ENCODE measurements around the gene KIF16B. TPM values are rescaled to one million over a fixed set of nuclear protein-coding genes. Genes with fewer than 3 reads are reported as not detected.
"Not testable (repeated sequence)": the region's sequence is repeated elsewhere in the genome, so short reads cannot be mapped to it uniquely, and the experiment has no call there.

Gene KIF16B
- total RNA-seq, 1 donor from 2014 or later = 21.6 TPM

DNA sequence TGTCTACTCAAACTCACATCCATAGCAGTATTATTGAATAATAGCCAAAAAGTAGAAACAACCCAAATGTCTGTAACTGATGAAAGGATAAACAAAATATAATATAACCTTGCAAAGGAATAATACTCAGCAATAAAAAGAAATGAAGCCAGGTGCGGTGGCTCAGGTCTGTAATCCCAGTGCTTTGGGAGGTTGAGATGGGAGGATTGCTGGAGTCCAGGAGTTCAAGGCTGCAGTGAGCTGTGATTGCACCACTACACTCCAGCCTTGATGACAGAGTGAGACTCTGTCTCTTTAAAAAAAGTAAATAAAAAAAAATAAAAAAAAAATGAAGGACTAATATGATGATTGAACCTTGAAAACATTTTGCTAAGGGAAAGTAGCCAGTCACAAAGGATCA, 22.1 kb upstream of the KIF16B start:
- DNase-seq (ENCODE audit: low spot score) = no peak

DNA sequence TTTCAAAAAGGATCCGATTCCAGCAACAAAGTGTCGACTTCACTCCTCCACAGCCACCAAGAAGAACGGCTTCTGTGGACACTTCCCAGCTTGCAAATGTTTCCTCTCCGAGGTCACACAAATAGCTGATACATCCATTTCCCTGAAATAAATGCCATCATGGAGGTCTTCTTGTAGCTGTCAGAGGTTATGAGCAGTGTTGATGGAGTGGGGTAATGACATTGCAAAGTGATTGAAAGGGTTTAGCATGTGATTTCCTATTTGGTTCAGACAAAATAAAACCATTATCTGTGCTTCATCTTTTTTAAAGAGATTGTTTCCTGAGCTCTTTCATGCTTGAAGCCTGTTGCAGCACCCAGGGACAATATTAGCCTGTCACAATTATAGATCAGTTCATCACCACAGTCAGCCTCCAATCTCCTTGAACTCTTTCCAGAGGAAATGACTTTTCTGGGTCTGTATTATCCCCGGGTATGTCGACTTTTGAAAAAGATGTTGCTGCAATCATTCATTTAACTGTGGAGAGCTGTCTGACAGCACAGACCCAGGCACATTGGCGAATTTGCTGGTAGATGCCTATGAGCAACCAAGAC, 16.9 kb upstream of the KIF16B start:
- no peak for DNase-seq (ENCODE audit: low spot score)

DNA sequence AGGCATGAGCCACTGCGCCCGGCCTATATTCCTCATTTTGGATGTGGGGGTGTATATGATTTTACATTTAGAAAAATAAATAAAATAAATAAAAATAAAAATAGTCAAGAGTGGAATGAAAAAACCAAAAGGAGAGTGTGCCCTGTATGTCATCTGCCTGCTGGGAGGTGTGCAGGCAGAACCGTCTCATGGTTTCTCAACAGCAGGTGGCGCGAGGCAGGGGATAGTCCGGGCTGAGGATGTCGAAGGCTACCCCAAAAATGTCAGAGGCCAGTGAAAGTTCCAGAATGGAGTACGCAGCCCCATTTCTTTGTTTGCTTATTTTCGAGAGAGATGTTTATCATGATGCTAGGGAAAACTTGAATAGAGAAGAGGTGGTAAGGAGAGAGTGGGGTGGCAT, 16.4 kb upstream of the KIF16B start:
- no peak for DNase-seq (ENCODE audit: low spot score)

DNA sequence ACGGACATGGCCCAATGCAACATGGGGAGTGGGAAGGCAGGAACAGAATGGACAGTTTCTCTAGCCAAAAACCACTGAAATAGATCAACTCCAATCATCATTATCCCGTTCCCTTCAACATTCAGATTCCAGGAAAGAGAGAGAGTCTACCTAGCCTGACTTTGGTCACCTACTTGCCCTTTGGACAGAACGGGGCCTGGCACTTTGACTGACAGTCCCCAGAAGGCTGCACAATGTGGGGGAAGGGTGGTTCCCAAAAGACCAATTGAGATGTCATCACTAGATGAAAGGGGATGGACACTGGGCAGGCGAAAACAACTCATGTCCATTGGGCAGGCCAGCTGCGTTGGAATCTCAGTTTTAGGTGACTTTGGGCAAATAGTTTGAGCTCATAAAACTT, 15.0 kb upstream of the KIF16B start:
- DNase-seq (ENCODE audit: low spot score) = no peak

DNA sequence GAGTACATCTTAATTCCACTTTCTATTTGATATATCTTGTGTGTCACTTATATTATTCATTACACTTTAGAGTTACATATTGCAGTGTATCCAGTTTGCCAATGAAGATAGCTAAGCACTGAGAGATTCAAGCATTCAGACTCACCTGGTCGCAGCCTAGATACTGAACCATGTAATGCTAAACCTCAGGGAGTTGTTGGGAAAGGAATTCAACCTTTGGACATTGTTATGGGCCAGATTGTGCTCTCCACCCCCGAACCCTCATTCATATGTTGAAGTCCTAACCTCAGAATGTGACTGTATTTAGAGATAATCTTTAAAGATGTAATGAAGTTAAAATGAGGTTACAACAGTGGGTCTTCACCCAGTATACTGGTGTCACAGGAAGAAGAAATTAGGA, 13.8 kb upstream of the KIF16B start:
- DNase-seq (ENCODE audit: low spot score) = no peak

DNA sequence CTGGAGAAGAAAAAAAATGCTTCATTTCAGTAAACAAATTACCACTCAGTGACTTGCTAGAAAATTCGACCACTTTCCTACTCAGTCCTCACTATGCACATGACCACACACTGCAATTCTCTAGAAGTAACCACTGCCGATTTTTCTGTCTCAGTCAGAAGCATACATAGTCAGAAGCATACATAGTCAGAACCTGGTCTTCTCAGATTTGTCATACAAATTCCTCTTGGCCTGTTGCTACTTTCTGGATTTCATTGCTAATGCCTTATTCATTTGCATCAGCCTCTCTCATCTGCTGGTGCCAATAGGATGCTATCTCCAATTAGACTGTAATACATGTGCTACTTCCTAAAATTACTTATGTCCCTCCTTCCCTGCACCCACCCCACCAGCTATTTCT, 10.2 kb upstream of the KIF16B start:
- no peak for DNase-seq (ENCODE audit: low spot score)

DNA sequence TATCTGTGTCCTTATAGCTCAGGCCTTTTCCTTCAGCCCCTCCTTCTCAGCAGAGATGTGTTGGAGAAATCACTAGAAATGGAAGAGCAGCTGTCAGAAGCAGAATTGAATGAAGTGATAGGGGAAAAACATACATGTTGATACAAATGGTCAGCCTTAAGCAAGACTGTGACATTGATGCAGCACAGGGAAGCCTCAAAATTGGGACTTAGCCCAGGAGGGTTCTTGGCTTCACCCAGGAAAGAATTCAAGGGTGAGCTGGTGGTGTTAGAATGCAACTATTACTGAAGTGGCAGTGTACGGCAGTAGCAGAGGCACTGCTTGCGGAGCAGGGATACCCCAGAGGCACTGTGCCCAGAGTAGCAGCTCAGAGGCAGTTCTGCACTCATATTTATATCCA, 8.0 kb upstream of the KIF16B start:
- DNase-seq (ENCODE audit: low spot score) = no peak

DNA sequence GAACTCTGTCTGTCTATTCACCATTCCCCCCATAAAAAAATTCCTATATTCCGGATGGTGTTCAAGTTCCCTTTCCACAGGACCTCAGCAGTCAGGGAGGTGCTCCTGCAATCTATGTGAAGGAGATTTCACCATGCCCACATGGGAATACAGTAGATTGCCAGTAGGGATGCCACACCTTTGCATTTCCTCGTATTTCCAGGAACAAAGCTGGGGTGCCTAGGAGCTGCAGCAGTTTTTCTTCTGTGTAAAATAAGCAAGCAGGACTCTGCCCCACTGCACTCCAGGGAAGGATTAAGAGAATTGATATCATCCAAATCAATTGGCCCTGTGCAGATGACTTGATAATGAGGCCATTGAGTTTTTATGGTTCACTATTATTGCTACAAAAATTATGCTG, 7.4 kb upstream of the KIF16B start:
- no peak for DNase-seq (ENCODE audit: low spot score)

DNA sequence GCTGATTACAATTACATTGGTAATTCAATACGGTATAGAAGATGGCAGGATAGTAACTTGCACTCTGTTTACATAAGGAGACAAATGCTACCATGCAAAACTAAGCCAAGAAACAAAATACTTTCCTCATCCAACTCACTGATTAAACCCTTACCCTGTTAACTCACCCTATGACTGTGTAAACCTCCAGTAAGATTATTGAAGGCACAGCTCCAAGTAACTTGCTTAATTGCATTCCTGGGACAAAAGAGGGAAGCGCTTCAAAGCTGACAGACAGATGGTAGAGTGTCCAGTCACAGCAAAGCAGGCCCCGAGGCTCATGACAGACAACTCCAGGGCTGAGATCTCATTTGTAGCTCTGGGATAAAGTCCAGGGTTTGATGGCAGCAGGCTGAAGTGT, 6.9 kb upstream of the KIF16B start:
- DNase-seq (ENCODE audit: low spot score) = no peak

DNA sequence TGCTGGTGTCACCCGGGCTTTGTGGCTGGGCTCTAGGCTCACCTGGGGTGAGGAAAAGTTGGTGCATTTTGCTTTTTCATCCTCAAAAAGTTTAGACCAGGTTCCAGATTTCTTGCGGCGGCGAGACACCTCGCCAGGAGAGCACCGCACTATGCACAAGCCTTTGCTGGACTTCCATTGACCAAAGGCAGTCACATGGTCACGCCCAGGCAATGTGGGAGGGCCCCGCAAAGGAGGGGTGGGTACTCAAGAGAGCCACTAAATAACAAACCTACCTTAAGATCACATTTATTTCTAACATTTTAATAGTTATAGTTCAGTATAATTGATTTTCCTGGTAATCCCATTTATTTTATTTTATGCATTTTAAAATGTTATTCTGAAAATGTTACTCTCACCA, 3.0 kb upstream of the KIF16B start:
- DNase-seq (ENCODE audit: low spot score) = no peak

DNA sequence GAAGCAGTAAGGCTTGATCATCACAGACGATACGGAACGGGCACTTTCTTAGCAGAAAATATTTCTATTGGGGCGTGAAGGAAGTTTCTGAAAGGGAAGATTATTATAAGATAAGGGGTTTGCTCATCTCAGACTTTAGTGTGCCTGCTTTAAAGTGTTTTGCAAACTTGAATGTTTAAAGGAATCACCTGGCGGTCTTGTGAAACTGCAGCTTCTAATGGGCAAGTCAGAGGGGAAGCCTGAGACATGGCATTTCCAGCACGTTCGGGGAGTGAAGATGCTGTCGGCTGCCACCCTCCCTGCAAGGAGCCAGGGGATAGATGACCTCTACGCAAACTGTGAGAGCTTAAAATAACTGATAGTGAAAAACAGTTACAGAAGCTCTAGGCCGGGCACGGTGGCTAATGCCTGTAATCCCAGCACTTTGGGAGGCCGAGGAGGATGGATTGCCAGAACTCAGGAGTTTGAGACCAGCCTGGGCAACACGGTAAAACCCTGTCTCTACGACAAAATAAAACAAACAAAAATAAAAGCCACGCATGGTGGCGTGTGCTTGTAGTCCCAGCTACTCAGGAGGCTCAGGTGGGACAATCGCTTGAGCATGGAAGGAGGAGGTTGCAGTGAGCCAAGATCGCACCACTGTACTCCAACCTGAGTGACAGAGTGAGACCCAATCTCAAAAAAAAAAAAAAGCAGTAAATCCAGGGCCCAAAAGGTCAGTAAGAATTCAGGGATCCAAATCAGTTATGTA, 2.3 kb upstream of the KIF16B start:
- DNase-seq (ENCODE audit: low spot score) = no peak

DNA sequence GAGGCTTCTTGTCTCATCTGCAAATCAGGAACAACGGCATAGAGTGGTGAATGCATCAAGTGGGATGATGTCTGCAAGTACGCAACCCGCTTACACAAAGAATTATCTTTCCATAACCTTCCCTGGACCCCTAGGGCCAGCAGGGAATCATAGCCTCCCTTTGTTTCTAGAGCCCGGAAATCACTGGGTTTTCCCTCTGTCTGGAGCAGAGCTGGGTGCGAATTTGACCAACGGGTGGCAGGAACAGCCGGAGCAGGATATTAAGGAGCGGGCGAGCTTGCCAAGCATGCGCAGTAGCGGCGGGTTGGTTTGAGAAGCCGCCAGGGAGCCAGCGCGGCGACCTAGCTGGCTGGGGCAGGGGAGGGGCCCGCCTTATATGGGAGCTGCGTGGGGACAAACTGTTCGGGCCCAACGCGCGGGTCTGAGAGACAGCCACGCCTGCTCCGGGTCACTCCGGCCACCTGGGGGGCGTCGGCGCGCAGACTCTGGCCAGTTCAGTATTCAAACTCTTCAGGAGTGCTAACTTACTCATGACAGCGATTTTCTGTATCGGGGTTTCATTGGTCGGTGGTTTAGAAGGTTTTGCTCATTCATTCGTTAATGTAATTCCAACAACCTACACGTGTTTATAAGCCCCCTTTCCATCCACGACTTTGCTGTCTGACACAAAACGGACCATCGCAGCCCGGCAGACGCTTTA, 1.6 kb upstream of the KIF16B start:
- peak; percentile 89 for DNase-seq (ENCODE audit: low spot score)

DNA sequence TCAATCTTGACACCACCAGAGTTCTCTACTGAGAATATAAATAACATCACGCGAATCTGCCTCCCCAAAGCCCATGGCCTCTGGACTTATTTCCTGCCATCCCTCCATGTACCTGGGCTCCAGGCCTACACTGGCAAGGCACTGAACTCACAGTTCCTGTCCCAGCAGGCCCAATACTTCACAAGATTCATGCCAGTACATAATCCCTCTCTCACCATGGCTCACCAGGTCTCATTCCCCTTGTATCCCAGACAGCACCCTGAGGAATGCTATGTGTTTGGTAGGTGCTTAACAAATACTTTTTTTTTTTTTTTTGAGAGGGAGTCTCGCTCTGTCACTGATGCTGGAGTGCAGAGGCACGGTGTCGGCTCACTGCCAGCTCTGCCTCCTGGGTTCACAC, 1.9 kb downstream of the KIF16B start:
- no peak for DNase-seq (ENCODE audit: low spot score)

DNA sequence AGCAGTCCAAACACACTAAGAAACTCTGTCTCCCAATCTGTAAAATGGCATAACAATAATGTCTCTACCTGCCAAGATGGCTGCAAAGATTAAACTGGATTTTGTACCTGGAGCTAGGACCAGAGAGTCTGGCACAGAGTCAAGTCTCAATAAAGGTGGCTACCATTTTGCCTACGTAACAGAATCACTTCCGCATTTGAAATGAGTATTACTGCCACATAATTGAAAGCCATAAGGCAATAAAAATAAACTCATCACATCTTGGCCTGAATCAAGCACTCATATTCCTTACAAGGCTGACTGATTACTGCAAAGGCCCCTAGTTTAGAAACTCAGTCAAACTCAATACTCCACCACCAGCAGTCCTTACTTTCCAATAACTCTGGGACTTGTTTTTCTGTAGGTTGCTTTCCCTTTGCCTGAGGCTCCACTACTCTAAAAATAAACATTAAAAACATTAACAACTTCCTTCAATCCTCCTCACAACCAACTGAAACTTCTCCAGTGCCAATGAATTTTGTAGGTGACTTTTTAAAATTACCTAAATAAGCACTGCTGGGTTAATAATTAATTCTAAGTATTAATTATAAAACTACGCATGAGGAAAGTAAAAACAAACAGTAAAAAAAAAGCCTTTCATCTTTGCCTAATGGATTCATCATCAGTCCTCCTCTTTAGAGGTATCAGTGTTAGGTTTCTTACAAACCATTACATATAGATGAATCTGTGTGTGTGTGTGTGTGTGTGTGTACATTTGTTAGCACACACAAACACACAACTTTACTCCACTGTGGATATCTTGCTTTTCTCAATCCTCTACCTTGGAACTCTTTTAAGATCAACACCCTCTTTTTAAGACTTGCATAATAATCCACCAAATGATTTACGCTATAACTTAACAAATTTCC, 3.7 kb downstream of the KIF16B start:
- no peak for DNase-seq (ENCODE audit: low spot score)

DNA sequence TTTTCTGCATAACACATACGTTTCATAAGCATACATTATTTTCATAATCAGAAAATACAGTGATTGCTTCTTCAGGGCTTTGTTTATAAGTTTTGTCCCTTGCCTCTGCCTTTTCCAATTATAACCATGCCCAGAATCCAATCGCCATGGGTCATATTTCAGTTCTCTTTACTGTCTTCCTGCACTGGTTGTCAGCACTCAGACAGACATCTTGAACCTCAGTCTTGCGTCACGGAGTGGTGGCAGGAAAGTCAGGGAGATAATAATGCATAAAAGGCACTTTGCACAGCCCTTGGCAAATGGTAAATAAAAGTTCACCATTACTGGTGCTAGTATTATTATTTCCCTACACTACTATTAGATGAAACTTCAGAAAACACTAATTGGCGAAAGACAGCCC, 7.2 kb downstream of the KIF16B start:
- DNase-seq (ENCODE audit: low spot score) = no peak

DNA sequence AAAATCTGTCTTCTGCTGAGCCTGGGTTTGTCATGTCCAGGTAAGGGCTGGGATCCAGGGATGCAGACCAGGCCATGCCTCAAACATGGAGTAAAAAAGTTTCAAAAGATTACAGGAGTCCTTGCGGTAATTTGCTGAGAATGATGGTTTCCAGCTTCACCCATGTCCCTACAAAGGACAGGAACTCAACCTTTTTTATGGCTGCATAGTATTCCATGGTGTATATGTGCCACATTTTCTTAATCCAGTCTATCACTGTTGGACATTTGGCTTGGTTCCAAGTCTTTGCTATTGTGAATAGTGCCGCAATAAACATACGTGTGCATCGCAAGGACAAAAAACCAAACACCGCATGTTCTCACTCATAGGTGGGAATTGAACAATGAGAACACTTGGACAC, 9.2 kb downstream of the KIF16B start:
- not testable (repeated sequence) for DNase-seq (ENCODE audit: low spot score)

DNA sequence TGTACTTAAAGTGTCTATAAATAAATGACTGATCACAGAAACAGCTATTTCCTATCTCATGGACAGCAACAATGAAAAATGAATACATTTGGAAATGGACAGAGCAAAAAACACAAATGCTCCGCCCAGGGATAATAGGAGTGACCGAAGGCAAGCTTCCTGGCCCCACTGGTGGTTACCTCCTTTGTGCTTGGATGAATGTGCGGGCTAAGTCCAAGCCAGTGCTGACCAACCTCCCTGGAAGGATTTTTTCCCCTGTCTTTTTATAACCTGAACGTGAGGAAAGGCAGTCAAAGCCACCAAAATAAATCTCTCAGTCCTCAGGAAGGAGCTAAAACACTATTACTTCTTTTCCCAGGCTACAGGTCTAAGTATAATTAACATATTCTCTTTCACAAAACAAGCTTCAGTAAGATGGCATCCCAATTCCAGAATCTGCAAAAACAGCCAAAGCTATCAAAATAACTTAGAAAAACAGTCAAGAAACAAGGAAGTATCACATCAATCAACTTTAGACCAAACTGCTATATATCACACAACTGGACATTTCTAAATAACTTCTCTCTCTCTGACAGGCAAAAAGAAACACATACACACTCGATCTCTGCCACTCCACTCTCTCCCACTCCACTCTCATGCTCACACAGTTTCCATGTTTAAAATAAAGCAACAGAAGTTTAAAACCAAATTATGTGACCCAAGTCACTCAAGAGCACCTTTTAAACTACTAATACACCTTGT, 10.0 kb downstream of the KIF16B start:
- DNase-seq (ENCODE audit: low spot score) = no peak

DNA sequence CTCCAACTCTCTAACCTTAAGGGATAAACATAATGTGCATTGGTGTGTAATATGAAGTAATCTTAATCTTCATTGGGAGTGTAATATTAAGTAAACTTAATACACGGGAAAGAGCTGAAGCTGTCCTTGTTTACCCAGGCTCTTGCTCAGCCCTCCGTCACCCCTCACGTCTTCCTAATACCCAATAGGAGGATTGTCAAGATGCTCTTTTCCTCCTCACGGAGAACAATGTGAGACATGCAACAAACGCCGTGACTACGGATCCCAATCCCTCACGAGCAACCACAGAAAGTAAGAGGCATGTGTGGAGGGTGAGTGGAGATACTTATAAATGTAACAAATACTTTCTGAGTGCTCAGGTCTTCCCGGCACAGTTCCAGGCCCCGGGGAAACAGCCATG, 11.0 kb downstream of the KIF16B start:
- no peak for DNase-seq (ENCODE audit: low spot score)

DNA sequence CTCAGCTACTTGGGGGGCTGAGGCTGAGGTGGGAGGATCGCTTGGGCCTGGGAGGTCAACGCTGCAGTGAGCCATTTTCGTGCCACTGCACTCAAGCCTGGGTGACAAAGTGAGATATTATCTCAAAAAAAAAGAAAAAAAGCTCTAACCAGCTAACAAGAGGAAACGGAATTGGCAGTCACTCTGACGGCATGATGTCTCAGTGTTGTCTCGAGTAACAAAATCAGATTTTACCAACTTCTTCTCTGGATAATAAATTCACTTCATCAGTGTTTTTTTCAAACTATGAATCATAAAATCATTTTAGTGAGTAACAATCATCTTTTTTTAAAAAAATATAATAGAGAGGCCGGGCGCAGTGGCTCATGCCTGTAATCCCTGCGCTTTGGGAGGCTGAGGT, 12.6 kb downstream of the KIF16B start:
- DNase-seq (ENCODE audit: low spot score) = no peak

DNA sequence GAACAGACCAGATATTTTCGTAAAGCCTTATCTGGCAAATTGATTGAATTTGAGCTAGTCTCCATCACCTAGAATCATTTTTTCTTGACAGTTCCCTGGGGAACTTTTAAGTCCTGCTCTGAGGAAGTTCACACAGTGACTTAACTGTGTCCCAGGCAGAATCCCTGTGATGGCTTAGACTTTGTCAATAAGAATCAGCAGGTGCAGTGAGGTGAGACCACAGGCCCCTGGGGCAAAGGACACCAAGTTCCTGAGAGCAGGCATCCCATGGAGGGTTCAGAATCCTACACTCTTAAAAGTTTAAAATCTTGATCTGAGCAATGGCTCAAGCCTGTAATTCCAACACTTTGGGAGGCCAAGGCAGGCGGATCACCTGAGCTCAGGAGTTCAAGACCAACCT, 13.0 kb downstream of the KIF16B start:
- DNase-seq (ENCODE audit: low spot score) = no peak

DNA sequence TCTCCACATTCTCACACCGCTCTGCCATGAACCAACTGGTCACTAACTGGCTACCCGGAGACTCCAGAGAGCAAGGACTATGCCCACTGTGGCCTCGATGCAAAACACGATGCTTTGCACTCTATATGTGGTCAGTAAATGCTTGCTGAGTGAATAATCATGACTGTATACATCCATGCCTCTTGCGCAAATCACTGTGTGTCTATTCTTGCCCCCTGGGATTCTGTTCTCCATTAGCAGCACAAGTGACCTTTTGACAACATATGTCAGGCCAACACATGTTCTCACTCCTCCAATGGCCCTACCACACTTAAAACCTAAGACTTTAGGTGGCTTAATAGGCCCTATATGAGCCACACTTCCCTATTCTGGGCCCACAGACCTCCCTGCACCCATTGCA, 16.9 kb downstream of the KIF16B start:
- DNase-seq (ENCODE audit: low spot score) = no peak

DNA sequence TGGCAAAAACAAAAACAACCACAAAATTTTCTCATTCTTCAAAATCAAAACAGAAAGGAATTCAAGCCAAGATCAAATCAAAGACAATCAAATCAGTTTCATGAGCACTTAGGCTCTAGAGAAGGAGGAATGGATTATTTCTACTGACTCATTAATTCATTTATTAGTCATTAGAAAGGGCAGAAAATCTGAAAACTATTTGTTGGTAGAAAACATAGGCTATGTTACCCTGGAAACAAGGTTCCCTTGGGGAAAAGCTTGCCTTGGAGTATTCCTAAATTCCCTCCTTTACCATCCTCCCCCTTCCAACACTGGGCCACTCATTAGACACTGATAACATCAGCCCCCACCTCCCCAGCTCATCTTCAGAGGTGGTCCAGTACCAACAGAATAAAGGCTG, 17.5 kb downstream of the KIF16B start:
- DNase-seq (ENCODE audit: low spot score) = no peak
